LNCaP clone FGC (cell line): Measurements from ENCODE around the gene LITAF.
A peak's percentile ranks its signal among the peaks of the same experiment; 100 is the strongest.
"Not testable (repeated sequence)": the region's sequence is repeated elsewhere in the genome, so short reads cannot be mapped to it uniquely, and the experiment has no call there.

Experiments
- DNase-seq: peaks from one replicate; pipeline ENCODE4 v3.0.0-alpha.2; 2011; ENCODE audit warnings: low read depth
- H3K4me3 ChIP-seq: 2 replicates; pipeline ENCODE4 v1.5.1; 2011; ENCODE audit warnings: mild to moderate bottlenecking, low read depth, low read length, control low read depth
- TF ChIP-seq, protein P1 (sequence below): IDR thresholded peaks from 2 replicates; pipeline ENCODE4 v1.5.1; 2012; ENCODE audit warnings: mild to moderate bottlenecking; ENCODE audit not compliant: control insufficient read depth, insufficient read depth; ENCODE audit errors: extremely low read depth

Gene LITAF

GRCh38 chr16:11582157-11582814 is 4.4 kb downstream of the LITAF start:
- TF ChIP-seq, protein P1, sequence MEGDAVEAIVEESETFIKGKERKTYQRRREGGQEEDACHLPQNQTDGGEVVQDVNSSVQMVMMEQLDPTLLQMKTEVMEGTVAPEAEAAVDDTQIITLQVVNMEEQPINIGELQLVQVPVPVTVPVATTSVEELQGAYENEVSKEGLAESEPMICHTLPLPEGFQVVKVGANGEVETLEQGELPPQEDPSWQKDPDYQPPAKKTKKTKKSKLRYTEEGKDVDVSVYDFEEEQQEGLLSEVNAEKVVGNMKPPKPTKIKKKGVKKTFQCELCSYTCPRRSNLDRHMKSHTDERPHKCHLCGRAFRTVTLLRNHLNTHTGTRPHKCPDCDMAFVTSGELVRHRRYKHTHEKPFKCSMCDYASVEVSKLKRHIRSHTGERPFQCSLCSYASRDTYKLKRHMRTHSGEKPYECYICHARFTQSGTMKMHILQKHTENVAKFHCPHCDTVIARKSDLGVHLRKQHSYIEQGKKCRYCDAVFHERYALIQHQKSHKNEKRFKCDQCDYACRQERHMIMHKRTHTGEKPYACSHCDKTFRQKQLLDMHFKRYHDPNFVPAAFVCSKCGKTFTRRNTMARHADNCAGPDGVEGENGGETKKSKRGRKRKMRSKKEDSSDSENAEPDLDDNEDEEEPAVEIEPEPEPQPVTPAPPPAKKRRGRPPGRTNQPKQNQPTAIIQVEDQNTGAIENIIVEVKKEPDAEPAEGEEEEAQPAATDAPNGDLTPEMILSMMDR: no peak
- DNase-seq: no peak
- H3K4me3 ChIP-seq: no peak overlapping the region

DNA sequence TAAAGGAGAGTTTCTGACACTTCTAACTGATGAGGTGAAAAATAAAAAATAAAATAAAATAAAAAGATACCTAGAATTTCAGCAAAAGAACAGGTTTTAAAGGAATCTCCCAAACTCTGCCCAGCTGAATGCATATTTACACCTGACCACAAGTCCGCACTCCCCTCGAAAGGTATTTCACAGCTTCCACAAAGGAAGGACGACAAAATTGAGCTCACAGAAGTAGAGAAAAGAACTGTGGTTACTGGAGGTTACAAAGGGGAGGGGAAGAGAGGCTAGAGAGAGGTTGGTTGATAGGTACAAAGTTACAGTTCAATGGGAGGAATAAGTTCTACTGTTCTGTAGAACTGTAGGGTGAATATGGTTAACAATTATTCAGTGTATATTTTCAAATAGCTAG is 5.0 kb downstream of the LITAF start:
- no peak for DNase-seq
- TF ChIP-seq, protein P1: no peak
- no peak overlapping the region for H3K4me3 ChIP-seq

GRCh38 chr16:11580451-11581086 is 6.2 kb downstream of the LITAF start:
- no peak overlapping the region for H3K4me3 ChIP-seq
- TF ChIP-seq, protein P1: no peak
- DNase-seq: no peak

- DNase-seq: not testable (repeated sequence)
Observed at GRCh38 chr16:11577290-11577660, 9.4 kb downstream of the LITAF start.

DNA sequence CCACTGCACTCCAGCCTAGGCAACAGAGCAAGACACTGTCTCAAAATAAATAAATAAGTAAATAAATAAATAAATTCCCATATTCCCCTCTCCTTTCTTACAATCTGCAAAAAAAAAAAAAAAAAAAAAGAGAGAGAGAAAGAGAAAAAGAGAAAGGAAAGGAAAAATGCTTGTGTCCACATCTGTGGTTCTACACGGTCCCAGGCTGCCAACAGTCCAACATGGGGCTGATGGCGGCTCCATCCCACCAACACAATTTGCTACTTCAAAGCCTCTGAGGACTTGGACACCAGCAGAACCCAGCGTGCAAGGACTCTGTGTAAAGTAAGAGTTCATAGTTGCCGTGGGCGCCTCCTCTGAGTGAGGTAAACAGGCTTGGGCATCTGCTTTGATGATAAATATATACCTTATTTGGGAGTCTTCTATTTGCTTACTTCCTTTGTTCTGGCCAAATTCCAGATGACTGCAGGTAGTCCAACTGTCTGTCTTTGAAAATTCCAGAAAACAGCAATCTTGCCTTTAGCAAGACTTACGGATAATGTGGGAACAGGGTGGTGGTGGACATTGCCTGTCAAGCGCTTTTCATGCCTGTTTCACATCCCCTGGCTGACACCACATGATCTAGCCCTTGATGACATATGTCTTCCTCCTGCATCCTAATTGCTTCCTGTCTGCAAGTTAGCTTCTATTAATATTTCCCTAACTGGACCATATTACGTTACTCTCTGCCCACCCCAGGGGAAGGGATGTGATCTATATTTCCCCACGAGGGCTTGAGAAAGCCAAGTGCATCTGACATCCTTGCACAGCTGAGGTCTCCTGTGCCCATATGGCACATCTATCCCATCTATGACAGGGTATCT is 10.1 kb downstream of the LITAF start:
- DNase-seq: peak; percentile 54
- TF ChIP-seq, protein P1: no peak

More at GRCh38 chr16:11577290-11577660, 9.4 kb downstream of the LITAF start:
- H3K4me3 ChIP-seq: not testable (repeated sequence)

DNA sequence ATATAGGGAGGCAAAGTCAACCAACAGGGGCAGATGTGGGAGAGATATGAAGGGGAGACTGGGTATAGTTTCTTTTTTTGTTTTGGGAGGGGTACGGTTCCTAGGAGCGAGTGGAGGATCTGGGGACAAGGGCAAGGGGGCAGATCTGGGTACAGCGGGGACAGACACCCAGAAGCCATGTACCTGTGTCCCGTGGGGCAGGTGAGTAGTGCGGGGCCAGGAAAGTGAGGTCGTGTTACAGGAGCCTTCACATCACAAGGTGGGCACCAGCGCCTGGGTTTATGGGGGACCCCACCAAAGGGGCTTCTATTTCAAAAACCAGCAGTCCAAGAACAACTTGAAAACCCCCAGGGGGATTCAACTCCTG is 11.5 kb downstream of the LITAF start:
- no peak overlapping the region for H3K4me3 ChIP-seq
- no peak for DNase-seq
- TF ChIP-seq, protein P1: no peak

More for the DNA sequence above, 10.1 kb downstream of the LITAF start:
- H3K4me3 ChIP-seq: no peak overlapping the region

DNA sequence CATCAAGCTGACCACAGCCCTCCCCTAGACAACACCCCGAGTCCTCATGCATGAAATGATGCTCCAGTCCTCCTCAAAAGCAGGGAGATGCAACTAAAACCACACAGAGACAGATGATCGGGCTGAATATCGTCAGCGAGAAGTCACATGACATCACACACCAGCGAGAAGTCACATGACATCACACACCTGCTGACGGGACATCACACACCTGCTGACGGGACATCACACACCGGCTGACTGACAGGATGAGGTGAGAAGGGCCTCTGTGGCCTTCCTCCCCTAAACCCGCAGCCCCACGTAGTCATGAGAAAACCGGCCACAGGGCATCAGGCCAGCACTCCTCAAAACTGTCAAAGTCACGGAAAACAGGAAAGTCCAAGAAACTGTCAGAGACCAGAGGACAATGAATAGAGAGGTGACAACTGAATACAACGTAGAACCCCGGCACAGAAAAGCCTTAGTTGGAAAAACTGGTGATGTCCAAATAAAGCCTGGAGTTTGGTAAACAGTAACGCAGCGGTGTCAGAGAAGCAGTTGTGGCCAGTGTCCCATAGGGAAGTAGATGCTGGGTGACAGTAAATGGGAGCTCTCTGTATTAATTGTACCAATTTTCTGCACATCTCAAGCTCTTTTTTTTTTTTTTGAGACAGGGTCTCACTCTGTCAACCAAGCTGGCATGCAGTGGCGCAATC is 14.3 kb downstream of the LITAF start:
- TF ChIP-seq, protein P1: no peak
- H3K4me3 ChIP-seq: no peak overlapping the region

More for the DNA sequence above, 14.3 kb downstream of the LITAF start:
- no peak for DNase-seq
